GM20431 (cell line): ENCODE results near the gene CTTNBP2NL.

Source experiments
- in situ Hi-C: fragments of 300-500 bp; cut with MseI, MboI; formaldehyde crosslinking; loops from one replicate; pipeline ENCODE4 v1.15.0; 2020; ENCODE audit warnings: low sequenced_read_pairs; ENCODE audit not compliant: unreplicated experiment

The CTTNBP2NL gene

GRCh38 chr1:112395821-112396652 lies at the start of gene CTTNBP2NL:
CTTNBP2NL (plus strand) TSS chr1:112396214; CDS start chr1:112416166, 19,952 bp downstream.
- in situ Hi-C loops: loop anchor here (10.0 to 25.0 kb wide), 2 partner anchors 219 to 316 kb away; partner anchors contain the start of genes CAPZA1, PPM1J, RHOC and ST7L

- in situ Hi-C loops: no loop called here
Measured at GRCh38 chr1:112346801-112347350, 49.1 kb upstream of the CTTNBP2NL start.

GRCh38 chr1:112356765-112357164 lies 39.2 kb upstream of the CTTNBP2NL start:
- in situ Hi-C loops: no loop called here

GRCh38 chr1:112357467-112357866 lies 38.5 kb upstream of the CTTNBP2NL start:
- in situ Hi-C loops: no loop called here

GRCh38 chr1:112358061-112358770 lies 37.8 kb upstream of the CTTNBP2NL start:
- in situ Hi-C loops: no loop called here

- in situ Hi-C loops: no loop called here
Measured at GRCh38 chr1:112358798-112359408, 37.1 kb upstream of the CTTNBP2NL start.

GRCh38 chr1:112359961-112360767 lies 35.9 kb upstream of the CTTNBP2NL start:
- in situ Hi-C loops: no loop called here

GRCh38 chr1:112363636-112364035 lies 32.4 kb upstream of the CTTNBP2NL start:
- in situ Hi-C loops: no loop called here

- in situ Hi-C loops: no loop called here
Measured at GRCh38 chr1:112368198-112368597, 27.8 kb upstream of the CTTNBP2NL start.

- in situ Hi-C loops: no loop called here
Measured at GRCh38 chr1:112369392-112370285, 26.4 kb upstream of the CTTNBP2NL start.

GRCh38 chr1:112370996-112371395 lies 25.0 kb upstream of the CTTNBP2NL start:
- in situ Hi-C loops: no loop called here

GRCh38 chr1:112371775-112372174 lies 24.2 kb upstream of the CTTNBP2NL start:
- in situ Hi-C loops: no loop called here

- in situ Hi-C loops: no loop called here
Measured at GRCh38 chr1:112373806-112374205, 22.2 kb upstream of the CTTNBP2NL start.

GRCh38 chr1:112375701-112376100 lies 20.3 kb upstream of the CTTNBP2NL start:
- in situ Hi-C loops: loop anchor here (25.0 kb wide), 1 partner anchor 337 kb away; the partner anchor contains the start of genes PPM1J and RHOC

- in situ Hi-C loops: loop anchor here (25.0 kb wide), 1 partner anchor 332 kb away; the partner anchor contains the start of genes PPM1J and RHOC
Measured at GRCh38 chr1:112380356-112380755, 15.7 kb upstream of the CTTNBP2NL start.

GRCh38 chr1:112381324-112382076 lies 14.5 kb upstream of the CTTNBP2NL start:
- in situ Hi-C loops: loop anchor here (25.0 kb wide), 1 partner anchor 331 kb away; the partner anchor contains the start of genes PPM1J and RHOC

GRCh38 chr1:112383759-112384370 lies 12.1 kb upstream of the CTTNBP2NL start:
- in situ Hi-C loops: loop anchor here (25.0 kb wide), 1 partner anchor 328 kb away; the partner anchor contains the start of genes PPM1J and RHOC
